H1 (cell line): Measurements from ENCODE around the gene MYL7.

ENCODE experiments used
- FOSL1 ChIP-seq: IDR thresholded peaks from 2 replicates; pipeline ENCODE4 v1.6.1; 2011; ENCODE audit warnings: mild to moderate bottlenecking, low read depth, low read length, moderate library complexity; ENCODE audit not compliant: insufficient read depth
- TF ChIP-seq, protein P1 (sequence below), 3 experiments: IDR thresholded peaks; 1 replicate in 2 of 3; 2 replicates in 1 of 3; pipeline versions ENCODE4 v1.5.1 to v1.6.1; 2011; ENCODE audit warnings: low read length in 3 of 3, mild to moderate bottlenecking in 3 of 3, inconsistent platforms in 2 of 3, low read depth in 1 of 3, moderate library complexity in 1 of 3; ENCODE audit not compliant: insufficient read depth in 1 of 3; ENCODE audit errors: control extremely low read depth in 1 of 3
- TF ChIP-seq, protein P2 (sequence below): IDR thresholded peaks from 2 replicates; pipeline ENCODE4 v1.6.1; 2011; ENCODE audit warnings: low read length, improper control_type of control experiment

DNA sequence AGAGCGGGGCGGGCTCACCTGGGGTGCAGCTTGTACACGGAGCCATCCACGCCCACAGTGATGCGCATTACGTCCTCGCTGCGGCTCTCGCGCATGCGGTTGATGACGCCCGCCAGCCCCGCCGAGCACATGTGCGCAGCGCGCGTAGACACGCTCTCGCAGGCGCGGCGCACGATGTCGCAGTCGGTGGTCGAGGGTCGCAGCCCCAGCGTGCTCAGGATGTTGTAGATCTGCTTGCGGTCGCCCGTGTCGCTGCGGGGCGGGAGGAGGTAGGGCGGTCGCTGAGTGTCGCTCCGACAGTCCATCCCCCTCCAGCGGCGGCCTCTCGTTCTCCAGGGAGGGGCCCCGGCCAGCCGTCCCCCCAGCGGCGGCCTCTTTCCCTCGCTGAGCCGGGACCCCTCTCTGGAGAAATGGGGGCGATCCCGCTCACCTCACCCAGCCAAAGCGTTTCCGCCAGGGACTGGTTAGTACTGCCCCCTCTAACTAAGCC is 4.4 kb upstream of the MYL7 start:
- no peak for TF ChIP-seq FOSL1
- TF ChIP-seq, protein P1, sequence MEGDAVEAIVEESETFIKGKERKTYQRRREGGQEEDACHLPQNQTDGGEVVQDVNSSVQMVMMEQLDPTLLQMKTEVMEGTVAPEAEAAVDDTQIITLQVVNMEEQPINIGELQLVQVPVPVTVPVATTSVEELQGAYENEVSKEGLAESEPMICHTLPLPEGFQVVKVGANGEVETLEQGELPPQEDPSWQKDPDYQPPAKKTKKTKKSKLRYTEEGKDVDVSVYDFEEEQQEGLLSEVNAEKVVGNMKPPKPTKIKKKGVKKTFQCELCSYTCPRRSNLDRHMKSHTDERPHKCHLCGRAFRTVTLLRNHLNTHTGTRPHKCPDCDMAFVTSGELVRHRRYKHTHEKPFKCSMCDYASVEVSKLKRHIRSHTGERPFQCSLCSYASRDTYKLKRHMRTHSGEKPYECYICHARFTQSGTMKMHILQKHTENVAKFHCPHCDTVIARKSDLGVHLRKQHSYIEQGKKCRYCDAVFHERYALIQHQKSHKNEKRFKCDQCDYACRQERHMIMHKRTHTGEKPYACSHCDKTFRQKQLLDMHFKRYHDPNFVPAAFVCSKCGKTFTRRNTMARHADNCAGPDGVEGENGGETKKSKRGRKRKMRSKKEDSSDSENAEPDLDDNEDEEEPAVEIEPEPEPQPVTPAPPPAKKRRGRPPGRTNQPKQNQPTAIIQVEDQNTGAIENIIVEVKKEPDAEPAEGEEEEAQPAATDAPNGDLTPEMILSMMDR (IDR thresholded peaks at IDR 0.05; ENCODE audit: control extremely low read depth in 1 of 3, insufficient read depth in 1 of 3, low read depth in 1 of 3, low read length in 3 of 3), result no peak
- TF ChIP-seq, protein P2, sequence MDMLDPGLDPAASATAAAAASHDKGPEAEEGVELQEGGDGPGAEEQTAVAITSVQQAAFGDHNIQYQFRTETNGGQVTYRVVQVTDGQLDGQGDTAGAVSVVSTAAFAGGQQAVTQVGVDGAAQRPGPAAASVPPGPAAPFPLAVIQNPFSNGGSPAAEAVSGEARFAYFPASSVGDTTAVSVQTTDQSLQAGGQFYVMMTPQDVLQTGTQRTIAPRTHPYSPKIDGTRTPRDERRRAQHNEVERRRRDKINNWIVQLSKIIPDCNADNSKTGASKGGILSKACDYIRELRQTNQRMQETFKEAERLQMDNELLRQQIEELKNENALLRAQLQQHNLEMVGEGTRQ, result no peak
